Loucy (cell line): Measurements from ENCODE around the gene PEX14.

Source experiments
- EZH2phosphoT487 ChIP-seq: fragments of 200-600 bp; IDR thresholded peaks from 2 replicates; pipeline ENCODE4 v1.6.1; 2018; ENCODE audit warnings: antibody characterized with exemption, mild to moderate bottlenecking, moderate library complexity, borderline replicate concordance
- TF ChIP-seq, protein P1 (sequence below): fragments of 200-600 bp; sonication (generic); conservative IDR thresholded peaks from 2 replicates; pipeline ENCODE4 v1.5.1; 2014; ENCODE audit warnings: mild to moderate bottlenecking, antibody characterized with exemption, low read length

DNA sequence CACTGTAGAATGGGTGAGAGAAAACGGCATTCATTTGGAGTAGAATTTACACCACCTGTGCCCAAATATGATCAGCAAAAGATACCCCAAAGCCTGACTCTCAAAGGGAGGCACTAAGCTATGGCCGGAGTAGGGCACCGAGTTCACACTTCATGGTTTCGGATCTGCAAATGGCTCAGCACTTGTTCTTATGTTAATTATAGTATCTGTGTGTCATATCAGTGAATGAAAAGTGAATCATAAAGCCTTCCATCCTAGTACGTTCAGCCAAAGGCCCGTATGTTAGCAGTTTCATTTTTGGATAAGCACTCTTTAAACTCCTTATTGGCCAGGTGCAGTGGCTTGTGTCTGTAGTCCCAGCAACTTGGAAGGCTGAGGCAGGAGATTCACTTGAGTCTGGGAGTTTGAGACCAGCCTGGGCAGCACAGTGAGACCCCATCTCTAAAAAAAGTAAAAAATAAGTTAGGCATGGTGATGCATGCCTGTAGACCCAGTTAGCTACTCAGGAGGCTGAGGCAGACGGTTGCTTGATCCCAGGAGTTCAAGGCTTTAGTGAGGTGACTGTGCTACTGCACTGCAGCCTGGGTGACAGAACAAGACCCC, 29.9 kb upstream of the PEX14 start:
- TF ChIP-seq, protein P1, sequence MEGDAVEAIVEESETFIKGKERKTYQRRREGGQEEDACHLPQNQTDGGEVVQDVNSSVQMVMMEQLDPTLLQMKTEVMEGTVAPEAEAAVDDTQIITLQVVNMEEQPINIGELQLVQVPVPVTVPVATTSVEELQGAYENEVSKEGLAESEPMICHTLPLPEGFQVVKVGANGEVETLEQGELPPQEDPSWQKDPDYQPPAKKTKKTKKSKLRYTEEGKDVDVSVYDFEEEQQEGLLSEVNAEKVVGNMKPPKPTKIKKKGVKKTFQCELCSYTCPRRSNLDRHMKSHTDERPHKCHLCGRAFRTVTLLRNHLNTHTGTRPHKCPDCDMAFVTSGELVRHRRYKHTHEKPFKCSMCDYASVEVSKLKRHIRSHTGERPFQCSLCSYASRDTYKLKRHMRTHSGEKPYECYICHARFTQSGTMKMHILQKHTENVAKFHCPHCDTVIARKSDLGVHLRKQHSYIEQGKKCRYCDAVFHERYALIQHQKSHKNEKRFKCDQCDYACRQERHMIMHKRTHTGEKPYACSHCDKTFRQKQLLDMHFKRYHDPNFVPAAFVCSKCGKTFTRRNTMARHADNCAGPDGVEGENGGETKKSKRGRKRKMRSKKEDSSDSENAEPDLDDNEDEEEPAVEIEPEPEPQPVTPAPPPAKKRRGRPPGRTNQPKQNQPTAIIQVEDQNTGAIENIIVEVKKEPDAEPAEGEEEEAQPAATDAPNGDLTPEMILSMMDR: no peak
- no peak for TF ChIP-seq EZH2phosphoT487
